GM19035 (cell line): ENCODE data around the gene PLEKHN1.
A peak's percentile ranks its signal among the peaks of the same experiment; 100 is the strongest.

Experiments
- ATAC-seq: cut with Tn5 transposase; IDR thresholded peaks from one replicate; pipeline ENCODE4 v1.9.1; 2021; ENCODE audit not compliant: unreplicated experiment

PLEKHN1 gene, protein sequence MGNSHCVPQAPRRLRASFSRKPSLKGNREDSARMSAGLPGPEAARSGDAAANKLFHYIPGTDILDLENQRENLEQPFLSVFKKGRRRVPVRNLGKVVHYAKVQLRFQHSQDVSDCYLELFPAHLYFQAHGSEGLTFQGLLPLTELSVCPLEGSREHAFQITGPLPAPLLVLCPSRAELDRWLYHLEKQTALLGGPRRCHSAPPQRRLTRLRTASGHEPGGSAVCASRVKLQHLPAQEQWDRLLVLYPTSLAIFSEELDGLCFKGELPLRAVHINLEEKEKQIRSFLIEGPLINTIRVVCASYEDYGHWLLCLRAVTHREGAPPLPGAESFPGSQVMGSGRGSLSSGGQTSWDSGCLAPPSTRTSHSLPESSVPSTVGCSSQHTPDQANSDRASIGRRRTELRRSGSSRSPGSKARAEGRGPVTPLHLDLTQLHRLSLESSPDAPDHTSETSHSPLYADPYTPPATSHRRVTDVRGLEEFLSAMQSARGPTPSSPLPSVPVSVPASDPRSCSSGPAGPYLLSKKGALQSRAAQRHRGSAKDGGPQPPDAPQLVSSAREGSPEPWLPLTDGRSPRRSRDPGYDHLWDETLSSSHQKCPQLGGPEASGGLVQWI

DNA sequence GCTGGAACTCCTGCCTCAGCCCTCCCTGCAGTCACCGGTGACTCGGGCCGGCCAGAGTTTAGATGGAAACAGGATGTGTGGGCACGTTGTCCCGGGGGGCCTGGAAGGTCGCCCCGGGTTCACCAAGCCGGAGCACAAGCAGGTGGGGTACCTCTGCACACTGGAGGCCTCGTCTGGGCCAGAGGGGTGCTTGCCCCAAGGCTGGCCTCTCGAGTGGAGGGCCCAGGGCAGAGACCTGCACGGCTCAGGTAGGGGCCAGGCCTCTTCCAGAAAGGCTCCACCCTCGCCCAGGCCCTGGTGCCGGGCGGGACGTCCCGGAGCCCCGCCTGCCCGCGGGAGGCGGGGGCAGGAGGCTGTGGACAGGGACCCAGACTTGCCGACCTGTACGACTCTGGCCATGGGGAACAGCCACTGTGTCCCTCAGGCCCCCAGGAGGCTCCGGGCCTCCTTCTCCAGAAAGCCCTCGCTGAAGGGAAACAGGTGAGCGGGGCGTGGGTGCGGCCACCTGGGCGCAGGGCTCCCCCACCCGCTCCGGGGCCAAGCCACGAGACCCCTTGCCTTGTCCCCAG is at the start of gene PLEKHN1:
TSS of gene PLEKHN1 (plus strand) at position 348 of the 569 bp plus-strand sequence. CDS start at position 398, 50 bp downstream.
- ATAC-seq: peak; percentile 36

DNA sequence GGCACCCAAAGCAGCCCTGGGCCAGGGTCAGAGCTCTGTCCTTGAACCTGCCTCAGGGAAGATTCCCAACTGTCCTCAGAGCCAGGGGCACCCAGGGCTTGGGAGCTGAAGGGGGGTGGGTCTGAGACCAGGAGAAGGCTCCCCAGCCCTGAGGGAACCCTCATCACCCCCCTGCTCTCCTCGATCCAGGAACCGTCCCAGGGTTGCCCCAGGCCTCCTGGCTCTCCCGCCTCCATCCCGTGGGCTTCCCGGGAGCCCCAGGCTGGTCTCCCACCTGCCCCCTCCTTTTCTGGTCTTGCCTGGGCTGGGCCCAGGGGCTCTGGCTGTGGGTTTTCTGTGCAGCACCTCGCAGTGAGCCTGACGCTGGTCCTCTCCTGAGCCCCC is 49.2 kb upstream of the PLEKHN1 start:
- ATAC-seq: no peak

DNA sequence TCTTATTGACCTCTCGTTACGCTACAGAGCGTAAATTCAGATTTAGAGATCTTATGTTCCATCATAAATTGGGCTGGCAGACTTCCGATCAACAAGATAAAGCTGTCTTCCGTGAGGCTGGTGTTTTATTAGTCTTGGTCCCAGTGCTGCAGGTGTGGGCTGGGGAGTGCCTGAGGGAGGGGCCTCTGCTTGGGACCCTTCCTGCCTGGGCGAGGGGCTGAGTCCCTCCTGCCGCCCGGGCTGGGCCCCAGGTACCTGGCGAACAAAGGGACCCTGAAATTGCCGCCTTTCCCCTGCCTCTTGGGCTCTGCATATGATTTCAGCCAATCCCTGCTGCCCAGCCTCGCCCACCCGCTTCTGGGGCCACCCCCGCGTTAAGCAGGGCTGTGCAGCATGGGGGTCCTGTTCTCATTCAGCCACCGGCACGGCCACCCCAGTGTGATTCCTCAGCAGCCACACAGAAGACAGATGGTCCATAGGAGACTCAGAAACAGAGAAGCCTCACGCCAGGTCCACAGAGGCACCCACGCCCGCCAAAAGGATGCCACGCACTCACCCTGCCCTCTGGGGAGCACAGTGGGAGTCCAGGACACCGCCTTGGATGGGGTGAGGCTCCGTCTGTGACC is 48.7 kb upstream of the PLEKHN1 start:
- no peak for ATAC-seq

DNA sequence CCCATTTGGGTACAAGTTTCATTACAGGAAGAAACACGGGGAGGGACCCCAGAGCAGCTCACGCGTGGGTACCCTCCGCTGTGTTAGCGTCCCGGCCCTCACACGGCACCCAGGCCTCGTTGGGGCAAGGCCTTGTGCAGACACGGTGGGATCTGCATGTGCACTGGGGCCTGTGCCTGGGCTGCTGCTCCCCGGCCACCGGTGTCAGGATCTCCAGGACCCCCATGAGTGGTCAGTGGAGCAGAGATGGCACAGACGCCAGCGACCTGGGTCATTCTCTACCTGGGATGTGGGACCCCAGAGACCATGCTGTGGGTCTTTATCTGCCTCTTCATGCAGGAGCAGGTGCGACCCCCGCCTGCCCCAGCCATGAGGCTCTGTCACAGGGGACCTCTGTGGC is 47.9 kb upstream of the PLEKHN1 start:
- ATAC-seq: no peak

DNA sequence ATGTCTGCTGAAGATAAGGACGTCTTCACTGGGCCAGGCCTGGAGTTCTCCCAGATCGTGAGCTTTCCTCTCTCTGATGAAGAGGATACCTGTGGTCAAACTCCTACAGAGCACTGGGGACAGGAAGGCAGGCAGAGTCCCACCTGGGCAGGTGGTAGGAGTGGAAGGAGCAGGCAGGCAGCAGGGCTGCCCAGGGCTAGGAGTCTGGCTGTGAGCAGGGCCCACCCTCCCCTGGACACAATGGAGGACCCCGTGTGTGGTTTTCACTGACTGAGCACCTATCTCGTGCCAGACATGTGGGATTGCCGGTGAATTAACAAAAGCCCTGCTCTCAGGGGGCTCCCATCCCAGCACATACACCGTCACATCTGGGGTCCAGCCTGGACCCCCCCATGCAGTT is 47.4 kb upstream of the PLEKHN1 start:
- no peak for ATAC-seq

DNA sequence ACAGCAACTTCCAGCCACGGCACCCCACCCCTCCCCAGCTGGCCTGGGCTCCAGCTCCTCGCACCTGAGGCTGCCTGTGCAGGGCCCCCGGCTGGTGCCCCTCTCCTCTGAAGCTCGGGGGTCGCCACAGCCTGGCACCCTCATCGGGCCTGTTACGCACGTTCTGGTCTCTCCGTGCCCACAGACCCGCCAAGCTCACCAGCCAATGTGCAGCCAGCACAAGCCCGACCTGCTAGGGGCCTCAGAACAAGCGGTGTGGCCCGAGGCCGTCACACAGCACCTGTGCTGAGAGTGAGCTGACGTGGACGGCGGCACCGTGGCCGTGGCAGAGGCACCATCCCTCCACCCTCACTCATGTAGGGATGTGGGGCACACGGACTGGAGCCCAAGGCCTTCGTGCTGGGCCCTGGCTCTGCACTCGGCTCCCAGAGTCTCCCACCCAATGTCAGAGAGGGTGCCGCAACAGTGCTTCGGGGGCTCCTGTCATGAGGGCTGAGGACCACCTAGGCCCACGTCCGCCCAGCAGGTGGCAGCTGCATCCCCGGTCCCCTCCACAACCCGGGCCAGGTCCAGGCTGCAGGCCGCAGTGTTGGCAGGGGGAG is 46.9 kb upstream of the PLEKHN1 start:
- no peak for ATAC-seq

DNA sequence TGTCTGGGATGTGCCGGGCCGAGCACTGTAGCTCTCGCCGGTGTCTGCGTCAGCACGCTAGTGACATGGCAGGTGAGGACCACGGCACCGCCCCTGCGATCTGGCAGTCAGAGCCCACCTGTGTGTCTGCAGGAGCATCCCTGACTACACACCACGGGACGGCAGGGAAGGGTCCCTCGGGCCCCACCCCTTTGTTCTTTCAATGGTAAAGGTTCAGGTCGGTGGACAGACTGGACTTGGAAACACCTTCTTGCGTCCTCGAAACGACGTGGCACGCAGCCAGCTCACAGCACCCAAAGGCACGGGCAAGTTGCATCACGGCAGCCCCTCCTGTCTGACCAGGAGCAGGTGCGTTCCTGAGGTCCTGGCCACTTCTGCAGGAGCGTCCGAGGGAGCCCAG is 46.3 kb upstream of the PLEKHN1 start:
- ATAC-seq: no peak

DNA sequence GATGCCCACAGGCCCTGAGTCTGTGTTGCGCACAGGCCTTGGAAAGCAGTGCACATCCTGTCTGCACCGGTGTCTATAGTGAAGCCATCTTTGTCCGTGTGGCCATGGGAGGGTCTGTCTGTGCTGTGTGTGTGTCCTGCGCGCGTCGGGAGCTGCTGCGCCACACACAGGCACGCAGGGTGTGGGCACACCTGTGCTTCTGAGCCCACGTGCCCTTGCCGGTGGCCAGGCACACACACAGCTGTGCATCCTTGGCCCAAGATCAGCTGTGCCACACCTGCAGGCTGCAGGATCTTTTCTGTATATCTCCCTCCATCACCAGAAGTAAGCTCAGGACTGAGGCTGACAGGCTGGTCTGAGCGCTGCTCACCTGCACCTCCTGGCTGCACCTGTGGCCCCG is 45.8 kb upstream of the PLEKHN1 start:
- no peak for ATAC-seq

DNA sequence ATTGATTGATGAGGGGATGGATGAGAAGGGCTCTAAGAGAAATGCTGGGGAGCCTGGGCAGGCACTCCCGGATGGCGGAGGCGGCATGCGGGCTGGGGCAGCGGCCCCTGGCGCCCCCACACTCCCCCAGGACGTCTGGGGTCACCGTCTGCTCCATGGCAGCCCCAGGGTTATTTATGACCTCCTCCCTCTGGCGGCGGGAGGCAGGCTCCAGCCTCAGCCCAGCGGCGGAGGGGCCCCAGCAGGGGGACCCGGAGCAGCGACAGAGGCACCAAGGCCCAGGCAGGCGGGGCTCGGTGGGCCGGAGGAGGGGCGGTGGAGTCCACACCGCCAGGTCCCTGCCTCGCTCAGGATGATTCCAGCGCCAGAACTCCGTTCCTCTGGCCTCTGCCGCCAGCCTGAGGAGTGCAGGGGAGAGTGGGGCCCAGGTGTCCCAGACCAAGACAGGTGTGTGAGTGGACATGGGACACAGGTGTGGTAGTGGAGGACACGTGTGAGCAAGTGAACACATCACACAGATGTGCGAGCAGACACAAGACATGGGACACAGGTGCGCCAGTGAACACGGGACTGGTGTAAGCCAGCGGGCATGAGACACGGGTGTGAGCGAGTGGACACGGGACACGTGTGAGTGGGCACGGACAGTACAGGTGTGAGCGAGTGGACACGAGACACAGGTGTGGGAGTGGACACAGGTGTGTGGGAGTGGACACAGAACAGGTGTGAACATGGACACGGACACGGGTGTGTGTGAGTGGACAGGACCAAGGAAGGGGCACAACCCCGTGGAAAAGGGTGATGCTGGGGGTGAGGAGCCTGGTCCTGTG is 45.1 kb upstream of the PLEKHN1 start:
- ATAC-seq: no peak

DNA sequence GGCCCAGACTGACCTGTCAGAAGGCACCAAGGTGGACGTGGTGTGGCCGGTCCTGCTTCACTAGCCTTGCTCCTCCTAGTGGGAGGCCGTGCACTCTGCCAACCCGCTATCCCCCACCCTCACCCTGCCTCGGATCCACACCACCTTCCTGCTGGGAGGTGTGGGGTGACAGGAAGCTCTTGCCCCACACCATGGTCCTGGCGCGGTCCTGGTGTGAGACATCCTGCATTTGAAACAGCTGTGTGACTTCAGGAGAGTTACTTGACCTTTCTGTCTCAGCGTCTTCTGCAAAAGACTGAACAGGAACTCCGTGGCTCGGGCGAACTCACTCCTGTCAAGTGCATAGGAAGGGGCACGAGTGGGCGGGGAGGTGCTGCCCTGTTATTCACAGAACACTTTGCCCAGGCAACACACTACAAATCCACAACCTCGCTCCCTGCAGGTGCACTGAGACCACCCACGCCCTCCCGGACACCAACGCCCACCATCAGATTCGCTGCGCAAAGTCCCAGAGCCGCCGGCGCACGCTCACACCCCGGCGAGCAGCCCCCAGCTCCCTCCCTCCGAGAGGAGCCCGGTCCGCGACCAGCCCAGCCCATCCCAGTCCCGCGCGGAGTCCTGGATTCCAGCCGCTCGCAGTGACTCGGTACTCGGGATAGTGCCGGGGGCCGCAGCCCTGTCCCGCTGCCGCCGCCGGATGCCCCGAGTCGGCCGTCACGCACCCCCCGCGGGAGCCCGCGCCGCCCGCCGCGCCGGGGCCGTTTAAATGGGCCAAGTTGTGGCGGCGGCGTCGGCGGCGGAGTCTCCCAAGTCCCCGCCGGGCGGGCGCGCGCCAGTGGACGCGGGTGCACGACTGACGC is 42.9 kb upstream of the PLEKHN1 start, which contains the start of gene SAMD11:
TSS of gene SAMD11 (plus strand) at position 793 of the 860 bp plus-strand sequence. CDS start 509 bp downstream, outside the sequence.
- ATAC-seq: no peak

DNA sequence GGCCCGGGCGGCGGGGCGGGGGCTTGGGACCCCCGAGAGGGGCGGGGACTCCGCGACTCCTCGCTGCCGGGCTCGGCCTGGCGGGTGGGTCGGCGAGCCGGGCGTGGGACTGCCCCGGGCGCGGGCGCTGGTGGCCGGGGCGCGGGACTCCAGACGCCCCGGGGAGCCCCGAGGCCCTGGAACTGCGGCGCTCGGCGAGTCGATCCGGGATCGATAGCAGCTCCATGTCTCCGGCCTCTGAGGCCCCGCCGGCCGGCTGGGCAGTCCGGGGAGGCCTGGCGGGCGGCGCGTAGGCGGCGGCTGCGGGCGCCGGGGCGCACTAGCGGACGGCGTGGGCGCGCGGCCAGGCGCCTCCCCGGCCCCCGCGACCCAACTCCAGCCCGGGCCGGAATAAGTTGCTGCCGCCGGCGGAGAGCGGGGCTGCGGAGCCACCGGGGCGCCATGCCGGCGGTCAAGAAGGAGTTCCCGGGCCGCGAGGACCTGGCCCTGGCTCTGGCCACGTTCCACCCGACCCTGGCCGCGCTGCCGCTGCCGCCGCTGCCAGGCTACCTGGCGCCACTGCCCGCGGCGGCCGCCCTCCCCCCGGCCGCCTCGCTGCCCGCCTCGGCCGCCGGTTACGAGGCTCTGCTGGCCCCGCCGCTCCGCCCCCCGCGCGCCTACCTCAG is 42.2 kb upstream of the PLEKHN1 start:
- ATAC-seq: no peak

DNA sequence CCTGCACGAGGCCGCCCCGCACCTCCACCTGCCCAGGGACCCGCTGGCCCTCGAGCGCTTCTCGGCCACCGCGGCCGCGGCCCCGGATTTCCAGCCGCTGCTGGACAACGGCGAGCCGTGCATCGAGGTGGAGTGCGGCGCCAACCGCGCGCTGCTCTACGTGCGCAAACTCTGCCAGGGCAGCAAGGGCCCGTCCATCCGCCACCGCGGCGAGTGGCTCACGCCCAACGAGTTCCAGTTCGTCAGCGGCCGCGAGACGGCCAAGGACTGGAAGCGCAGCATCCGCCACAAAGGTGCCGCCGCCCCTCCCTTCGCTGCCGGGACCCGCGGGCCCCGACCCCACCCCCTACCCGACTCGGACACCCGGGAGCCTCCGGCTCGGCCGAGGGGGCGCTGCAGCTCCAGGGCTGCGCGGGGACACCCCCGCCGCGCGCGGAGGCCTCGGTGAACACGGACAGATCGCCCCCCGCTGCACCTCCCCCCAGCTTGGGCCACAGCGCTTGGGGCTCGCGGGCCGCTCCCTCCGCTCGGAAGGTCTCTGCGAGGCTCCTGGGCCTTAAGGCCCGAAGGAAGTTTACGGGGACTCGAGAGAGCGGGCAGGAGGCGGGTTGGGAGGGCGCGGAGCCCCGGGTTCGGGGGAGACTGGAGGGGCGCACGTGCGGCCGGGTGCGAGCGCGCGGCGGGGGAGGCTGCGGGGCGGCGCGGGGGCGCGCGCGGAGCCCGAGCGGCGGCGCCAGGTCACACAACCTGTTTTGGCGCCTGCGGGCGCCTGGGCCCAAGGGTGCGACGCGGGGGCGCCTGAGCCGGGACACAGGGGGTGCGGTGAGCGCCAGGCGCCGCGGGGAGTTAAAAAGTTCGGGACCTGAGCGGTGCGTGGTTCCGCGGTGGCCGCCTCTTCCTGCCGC is 41.4 kb upstream of the PLEKHN1 start:
- ATAC-seq: no peak

DNA sequence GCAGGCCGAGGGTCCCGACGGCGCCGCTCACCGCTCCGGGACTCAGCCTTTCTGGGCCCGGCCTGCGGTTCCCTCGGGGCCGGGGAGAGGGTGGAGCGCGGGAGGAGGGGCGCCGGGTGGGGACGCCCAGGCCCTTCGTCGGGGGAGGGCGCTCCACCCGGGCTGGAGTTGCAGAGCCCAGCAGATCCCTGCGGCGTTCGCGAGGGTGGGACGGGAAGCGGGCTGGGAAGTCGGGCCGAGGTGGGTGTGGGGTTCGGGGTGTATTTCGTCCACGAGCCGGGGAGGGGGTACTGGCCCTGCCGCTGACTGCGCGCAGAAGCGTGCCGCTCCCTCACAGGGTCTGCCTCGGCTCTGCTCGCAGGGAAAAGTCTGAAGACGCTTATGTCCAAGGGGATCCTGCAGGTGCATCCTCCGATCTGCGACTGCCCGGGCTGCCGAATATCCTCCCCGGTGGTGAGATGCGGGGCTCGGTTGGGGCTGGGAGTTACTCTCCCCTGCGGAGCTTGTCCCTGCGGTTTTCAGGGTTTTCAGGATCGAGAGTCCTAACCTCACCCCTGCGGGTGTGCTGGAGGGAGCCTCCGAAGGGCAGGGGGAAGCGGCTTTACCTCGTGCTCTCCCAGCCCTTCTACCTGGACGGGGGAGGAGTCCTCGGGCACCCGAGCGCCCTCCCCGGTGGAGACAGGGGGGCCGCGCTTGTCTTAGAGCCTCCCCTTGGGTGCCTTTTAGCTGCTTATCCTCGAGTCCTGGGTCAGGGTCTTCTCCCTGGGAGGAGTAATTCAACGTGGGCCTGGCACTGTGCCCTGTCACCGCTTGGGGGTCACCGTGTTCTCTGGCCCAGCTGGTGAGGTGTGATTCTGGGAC is 40.5 kb upstream of the PLEKHN1 start:
- no peak for ATAC-seq

DNA sequence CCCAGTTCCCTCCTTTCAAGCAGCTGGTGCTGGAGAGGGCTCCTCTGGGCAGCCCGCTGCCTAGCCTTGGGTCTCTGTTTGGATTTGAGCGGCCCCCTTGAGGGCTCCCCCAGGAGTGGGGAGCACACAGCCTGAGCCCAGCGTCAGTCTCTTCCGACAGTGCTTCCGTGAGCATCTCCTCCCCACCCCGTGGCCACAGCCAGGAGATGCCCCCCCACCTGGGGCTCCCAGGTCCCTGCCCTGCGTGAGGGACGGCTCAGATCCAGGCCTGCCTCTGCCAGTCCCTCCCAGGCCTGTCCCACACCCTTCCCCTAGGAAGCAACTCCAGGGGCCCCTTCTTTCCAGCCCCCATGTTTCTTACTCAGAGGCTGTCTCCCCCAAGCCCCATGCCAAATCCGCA is 39.0 kb upstream of the PLEKHN1 start:
- ATAC-seq: no peak

DNA sequence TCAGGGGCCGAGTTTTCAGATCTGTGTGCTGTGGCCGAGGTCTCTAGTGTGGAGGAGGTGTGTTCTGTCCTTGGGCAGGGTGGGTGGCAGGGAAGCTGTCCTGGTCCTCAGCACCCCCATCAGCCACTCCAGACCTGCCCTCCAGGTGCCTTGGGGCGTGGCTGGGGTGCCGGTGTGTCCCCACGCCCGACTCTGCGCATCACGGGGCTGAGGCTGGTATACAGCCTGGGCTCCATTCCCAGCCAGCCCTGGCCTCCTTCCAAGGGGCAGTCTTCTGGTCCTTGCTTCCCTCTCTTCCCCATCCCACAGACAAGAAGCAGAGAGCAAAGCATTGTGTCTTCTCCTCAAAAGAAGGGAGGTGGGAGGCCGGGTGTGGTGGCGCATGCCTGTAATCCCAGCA is 38.5 kb upstream of the PLEKHN1 start:
- ATAC-seq: no peak

DNA sequence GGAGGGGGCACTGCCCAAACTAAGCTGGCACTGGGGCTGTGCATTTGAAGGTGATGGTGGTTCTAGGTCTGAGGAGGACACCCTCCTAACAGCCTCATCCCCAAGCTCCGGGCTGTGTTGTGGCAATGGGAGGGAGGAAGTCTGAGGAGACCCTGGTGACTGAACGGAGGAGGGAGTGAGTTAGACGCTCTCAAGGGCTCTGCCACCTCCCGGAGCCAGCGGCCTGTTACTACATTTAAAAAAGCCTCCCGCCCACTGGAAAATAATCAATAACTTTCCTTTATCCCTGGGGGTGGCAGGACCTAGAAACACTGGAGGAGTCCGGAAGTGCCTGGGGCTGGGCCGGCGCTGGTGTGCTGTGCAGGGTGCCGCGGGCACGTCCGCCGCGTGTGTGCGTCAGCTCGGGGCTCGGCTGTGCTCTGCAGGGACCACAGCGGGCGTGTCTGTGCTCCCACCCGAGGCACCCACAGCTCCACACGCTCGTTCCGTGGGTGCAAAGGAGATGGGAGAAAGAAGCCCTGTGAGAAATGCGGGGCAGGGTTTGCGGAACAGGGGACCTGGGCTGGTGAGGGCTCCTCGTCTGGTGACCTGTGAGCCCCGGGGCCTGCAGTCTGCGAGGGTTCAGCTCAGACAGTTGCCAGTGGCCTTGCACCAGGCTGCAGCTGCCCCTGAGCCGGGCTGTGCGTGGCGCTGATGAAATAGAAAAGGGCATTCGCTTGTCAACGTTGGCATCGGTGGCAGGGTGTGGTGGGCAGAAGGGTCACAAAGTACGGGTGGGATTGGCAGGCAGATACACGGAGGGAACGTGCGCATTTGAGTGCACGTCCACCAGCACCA is 37.2 kb upstream of the PLEKHN1 start:
- ATAC-seq: no peak
